ENCODE measurements around the gene FAM221B.

FAM221B gene

GRCh38 chr9:35795695-35796094 is 32.8 kb downstream of the FAM221B start:
- FAIRE-seq = no peak
- no peak for TF ChIP-seq POLR2A (IDR thresholded peaks at IDR 0.05; ENCODE audit: low read depth, low read length)
- no peak for TF ChIP-seq TAF1 (IDR thresholded peaks at IDR 0.05; ENCODE audit: borderline replicate concordance, low read depth, low read length)
- TF ChIP-seq POLR2AphosphoS5 (IDR thresholded peaks at IDR 0.05; ENCODE audit: low read depth, low read length) = no peak
- no peak for DNase-seq (ENCODE audit: insufficient read length)

DNA sequence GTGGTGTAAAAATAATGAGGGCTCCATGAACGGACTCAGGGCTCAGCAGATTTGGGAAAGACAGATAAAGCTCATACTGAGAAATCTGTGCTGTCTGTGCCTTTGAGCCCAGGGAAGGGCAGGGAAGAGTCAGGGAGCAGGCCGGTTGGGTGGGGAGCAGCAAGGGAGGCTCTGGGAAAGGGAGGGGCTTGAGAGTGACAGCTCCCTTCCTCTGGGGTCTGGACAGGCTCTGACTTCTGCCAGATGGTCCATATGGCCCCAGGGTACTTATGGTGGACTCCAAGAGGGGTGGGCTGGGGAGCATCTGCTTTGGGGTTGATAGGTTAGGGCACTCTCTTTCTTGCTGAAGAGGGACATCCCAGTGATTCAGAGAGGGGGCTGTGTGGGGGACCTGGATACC is 35.1 kb downstream of the FAM221B start:
- TF ChIP-seq TAF1 (IDR thresholded peaks at IDR 0.05; ENCODE audit: borderline replicate concordance, low read depth, low read length) (no peak), POLR2AphosphoS5 (IDR thresholded peaks at IDR 0.05; ENCODE audit: low read depth, low read length) (no peak), POLR2A (IDR thresholded peaks at IDR 0.05; ENCODE audit: low read depth, low read length) (no peak)
- FAIRE-seq (no peak), DNase-seq (ENCODE audit: insufficient read length) (no peak)

- DNase-seq (ENCODE audit: insufficient read length) = no peak
- no peak for TF ChIP-seq TAF1 (IDR thresholded peaks at IDR 0.05; ENCODE audit: borderline replicate concordance, low read depth, low read length)
- no peak for TF ChIP-seq POLR2AphosphoS5 (IDR thresholded peaks at IDR 0.05; ENCODE audit: low read depth, low read length)
- no peak for TF ChIP-seq POLR2A (IDR thresholded peaks at IDR 0.05; ENCODE audit: low read depth, low read length)
- FAIRE-seq = no peak
These were observed 35.7 kb downstream of the FAM221B start for GRCh38 chr9:35792826-35793225.

- FAIRE-seq (no peak), DNase-seq (ENCODE audit: insufficient read length) (no peak)
- TF ChIP-seq TAF1 (IDR thresholded peaks at IDR 0.05; ENCODE audit: borderline replicate concordance, low read depth, low read length) (no peak), POLR2A (IDR thresholded peaks at IDR 0.05; ENCODE audit: low read depth, low read length) (no peak), POLR2AphosphoS5 (IDR thresholded peaks at IDR 0.05; ENCODE audit: low read depth, low read length) (no peak)
These were observed 36.3 kb downstream of the FAM221B start for GRCh38 chr9:35792024-35792813.

- no peak for FAIRE-seq
- TF ChIP-seq TAF1 (IDR thresholded peaks at IDR 0.05; ENCODE audit: borderline replicate concordance, low read depth, low read length) (no peak), POLR2A (IDR thresholded peaks at IDR 0.05; ENCODE audit: low read depth, low read length) (no peak), POLR2AphosphoS5 (IDR thresholded peaks at IDR 0.05; ENCODE audit: low read depth, low read length) (no peak)
- no peak for DNase-seq (ENCODE audit: insufficient read length)
These were observed 37.1 kb downstream of the FAM221B start, which contains the start of gene NPR2 for GRCh38 chr9:35791297-35791921. TSS of gene NPR2 (plus strand) at chr9:35791591. CDS start at chr9:35792409, 818 bp downstream.

DNA sequence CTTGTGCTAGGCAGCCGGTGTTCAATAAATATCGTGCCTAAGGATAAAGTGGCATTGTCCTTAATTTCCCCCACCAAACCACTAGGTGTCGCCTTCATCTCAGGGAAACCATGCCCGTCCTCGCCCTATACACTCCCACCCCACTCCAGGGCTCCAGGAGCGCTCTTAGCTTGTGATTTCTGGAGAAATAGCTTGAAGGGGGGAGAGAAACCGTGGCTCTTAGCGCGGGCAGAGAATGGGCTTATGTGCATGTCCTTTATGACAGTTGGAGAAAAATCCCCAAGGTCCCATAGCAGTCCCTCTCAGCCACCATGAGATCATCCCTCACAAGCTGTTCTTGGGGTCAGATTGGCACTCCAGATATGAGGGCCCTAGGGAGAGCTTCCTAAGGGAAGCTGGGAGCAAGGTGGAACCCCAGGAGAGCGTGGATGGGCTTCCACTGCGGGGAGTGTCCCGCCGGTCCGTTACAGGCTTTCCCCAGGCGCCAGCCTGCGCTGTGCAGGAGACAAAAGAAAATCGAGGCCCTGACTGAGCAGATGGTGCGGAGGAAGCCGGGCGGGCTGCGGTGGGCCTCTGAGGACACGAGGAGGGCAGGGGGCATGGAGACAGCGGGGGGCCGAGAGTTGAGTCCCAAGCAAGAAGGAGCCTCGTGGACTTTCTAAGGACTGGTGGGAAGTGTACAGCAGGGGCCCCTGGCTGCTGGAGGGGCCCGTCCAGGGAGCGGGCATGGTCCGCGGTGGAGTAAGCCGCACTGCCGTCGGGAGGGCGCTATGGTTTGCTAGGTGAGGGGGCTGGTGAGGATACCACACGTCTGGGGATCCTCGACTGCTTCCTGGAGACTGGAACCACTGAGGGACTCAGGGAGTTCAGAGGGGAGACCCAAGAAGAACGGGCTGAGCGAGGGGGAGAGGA is 37.9 kb downstream of the FAM221B start:
- DNase-seq (ENCODE audit: insufficient read length) = peak; percentile 69

DNA sequence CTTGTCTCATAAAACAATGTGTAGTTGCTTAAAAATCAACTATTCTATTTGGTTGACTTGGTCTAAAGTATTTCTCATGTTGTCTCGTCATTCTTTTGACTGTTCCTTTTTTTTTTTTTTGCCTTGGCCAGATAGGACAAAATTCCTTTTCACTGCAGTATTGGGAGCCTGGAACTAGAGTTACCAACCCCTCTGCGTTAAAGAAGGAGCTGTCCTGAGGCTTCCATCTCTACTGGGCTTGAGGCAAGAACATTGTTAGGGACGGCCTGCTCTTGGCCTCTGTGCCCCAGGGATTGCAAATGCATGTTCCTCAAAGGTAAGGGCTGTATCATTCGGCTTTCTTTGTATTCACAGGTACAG is 38.5 kb downstream of the FAM221B start:
- no peak for TF ChIP-seq TAF1 (IDR thresholded peaks at IDR 0.05; ENCODE audit: borderline replicate concordance, low read depth, low read length)
- no peak for TF ChIP-seq POLR2A (IDR thresholded peaks at IDR 0.05; ENCODE audit: low read depth, low read length)
- TF ChIP-seq POLR2AphosphoS5 (IDR thresholded peaks at IDR 0.05; ENCODE audit: low read depth, low read length) = no peak
- FAIRE-seq = no peak
- DNase-seq (ENCODE audit: insufficient read length) = no peak

More for the DNA sequence above, 37.9 kb downstream of the FAM221B start:
- TF ChIP-seq TAF1 (IDR thresholded peaks at IDR 0.05; ENCODE audit: borderline replicate concordance, low read depth, low read length) (no peak), POLR2A (IDR thresholded peaks at IDR 0.05; ENCODE audit: low read depth, low read length) (no peak), POLR2AphosphoS5 (IDR thresholded peaks at IDR 0.05; ENCODE audit: low read depth, low read length) (no peak)
- FAIRE-seq = peak; percentile 98

GRCh38 chr9:35789541-35789940 is 39.0 kb downstream of the FAM221B start:
- no peak for TF ChIP-seq TAF1 (IDR thresholded peaks at IDR 0.05; ENCODE audit: borderline replicate concordance, low read depth, low read length)
- no peak for TF ChIP-seq POLR2AphosphoS5 (IDR thresholded peaks at IDR 0.05; ENCODE audit: low read depth, low read length)
- no peak for TF ChIP-seq POLR2A (IDR thresholded peaks at IDR 0.05; ENCODE audit: low read depth, low read length)
- FAIRE-seq (no peak), DNase-seq (ENCODE audit: insufficient read length) (no peak)

GRCh38 chr9:35783418-35783817 is 45.1 kb downstream of the FAM221B start:
- FAIRE-seq = no peak
- DNase-seq (ENCODE audit: insufficient read length) = no peak
- TF ChIP-seq POLR2AphosphoS5 (IDR thresholded peaks at IDR 0.05; ENCODE audit: low read depth, low read length) (no peak), POLR2A (IDR thresholded peaks at IDR 0.05; ENCODE audit: low read depth, low read length) (no peak), TAF1 (IDR thresholded peaks at IDR 0.05; ENCODE audit: borderline replicate concordance, low read depth, low read length) (no peak)

DNA sequence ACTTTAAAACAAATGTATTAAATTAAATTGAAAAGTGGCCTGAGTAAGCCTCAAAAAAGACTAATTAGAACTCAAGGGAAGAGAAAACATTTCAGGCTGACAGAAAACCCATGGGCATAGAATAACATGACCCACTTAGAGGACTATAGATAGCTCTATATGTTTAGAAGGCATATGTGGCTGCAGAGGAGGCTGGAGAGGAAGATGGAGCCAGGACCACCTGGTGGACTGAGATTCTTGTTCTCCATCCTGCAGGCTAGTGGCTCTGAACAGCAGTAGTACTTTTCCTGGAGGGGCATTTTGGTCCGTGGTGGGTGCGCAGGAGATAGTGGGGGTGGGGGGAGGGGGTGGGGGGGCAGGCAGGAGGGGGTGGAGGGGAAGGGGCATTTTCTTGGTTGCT is 47.5 kb downstream of the FAM221B start:
- DNase-seq (ENCODE audit: insufficient read length) (no peak), FAIRE-seq (no peak)
- TF ChIP-seq POLR2A (IDR thresholded peaks at IDR 0.05; ENCODE audit: low read depth, low read length) (no peak), TAF1 (IDR thresholded peaks at IDR 0.05; ENCODE audit: borderline replicate concordance, low read depth, low read length) (no peak), POLR2AphosphoS5 (IDR thresholded peaks at IDR 0.05; ENCODE audit: low read depth, low read length) (no peak)

- no peak for DNase-seq (ENCODE audit: insufficient read length)
- no peak for FAIRE-seq
- TF ChIP-seq POLR2A (IDR thresholded peaks at IDR 0.05; ENCODE audit: low read depth, low read length) = no peak
- TF ChIP-seq POLR2AphosphoS5 (IDR thresholded peaks at IDR 0.05; ENCODE audit: low read depth, low read length) = no peak
- no peak for TF ChIP-seq TAF1 (IDR thresholded peaks at IDR 0.05; ENCODE audit: borderline replicate concordance, low read depth, low read length)
These were observed 50.0 kb downstream of the FAM221B start for GRCh38 chr9:35778496-35778895.

All from GM12892 (cell line).